DND-41 (cell line): ENCODE results near the gene MPC1.

Experiments used
- EZH2 ChIP-seq: IDR thresholded peaks from 3 replicates; pipeline ENCODE4 v1.6.1; 2012; ENCODE audit warnings: borderline replicate concordance, low read depth, mild to moderate bottlenecking, moderate library complexity, low read length, inconsistent platforms; ENCODE audit not compliant: severe bottlenecking
- TF ChIP-seq, protein P1 (sequence below): IDR thresholded peaks from 2 replicates; pipeline ENCODE4 v1.5.1; 2012; ENCODE audit warnings: borderline replicate concordance, low read length, moderate library complexity, mild to moderate bottlenecking; ENCODE audit not compliant: poor library complexity, severe bottlenecking; ENCODE audit errors: extremely low read depth

DNA sequence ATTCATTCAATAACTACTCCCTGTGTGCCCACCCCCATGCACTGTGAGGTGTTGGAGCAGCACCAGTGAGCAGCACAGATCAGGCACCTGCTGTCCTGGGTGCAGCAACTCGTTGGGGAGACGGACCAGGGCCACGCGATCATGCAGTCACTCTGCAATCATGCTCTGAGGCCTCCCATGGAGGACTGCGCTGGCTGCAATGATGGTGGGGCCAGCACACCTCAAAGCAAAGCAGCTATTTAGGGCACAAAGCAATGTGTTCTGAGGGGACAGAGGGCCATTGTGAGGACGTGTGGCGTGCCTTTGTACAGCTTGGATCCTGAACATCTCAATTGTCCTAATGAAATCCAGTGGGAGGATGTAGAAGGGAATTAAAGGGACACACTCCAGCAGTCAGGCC lies 41.0 kb upstream of the MPC1 start:
- TF ChIP-seq, protein P1, sequence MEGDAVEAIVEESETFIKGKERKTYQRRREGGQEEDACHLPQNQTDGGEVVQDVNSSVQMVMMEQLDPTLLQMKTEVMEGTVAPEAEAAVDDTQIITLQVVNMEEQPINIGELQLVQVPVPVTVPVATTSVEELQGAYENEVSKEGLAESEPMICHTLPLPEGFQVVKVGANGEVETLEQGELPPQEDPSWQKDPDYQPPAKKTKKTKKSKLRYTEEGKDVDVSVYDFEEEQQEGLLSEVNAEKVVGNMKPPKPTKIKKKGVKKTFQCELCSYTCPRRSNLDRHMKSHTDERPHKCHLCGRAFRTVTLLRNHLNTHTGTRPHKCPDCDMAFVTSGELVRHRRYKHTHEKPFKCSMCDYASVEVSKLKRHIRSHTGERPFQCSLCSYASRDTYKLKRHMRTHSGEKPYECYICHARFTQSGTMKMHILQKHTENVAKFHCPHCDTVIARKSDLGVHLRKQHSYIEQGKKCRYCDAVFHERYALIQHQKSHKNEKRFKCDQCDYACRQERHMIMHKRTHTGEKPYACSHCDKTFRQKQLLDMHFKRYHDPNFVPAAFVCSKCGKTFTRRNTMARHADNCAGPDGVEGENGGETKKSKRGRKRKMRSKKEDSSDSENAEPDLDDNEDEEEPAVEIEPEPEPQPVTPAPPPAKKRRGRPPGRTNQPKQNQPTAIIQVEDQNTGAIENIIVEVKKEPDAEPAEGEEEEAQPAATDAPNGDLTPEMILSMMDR: no peak
- no peak for TF ChIP-seq EZH2
